ENCODE results near the gene CT45A9. TPM values are rescaled to one million over a fixed set of nuclear protein-coding genes. Genes with fewer than 3 reads are reported as not detected.

Gene CT45A9
- polyA plus RNA-seq, 1 donor from 2014 or later: not detected

Other genes with a start within 250 kb of the CT45A9 start
- gene CT45A1, start 158.2 kb downstream of the CT45A9 start, polyA plus RNA-seq: not detected
- gene CT45A3, start 103.6 kb downstream of the CT45A9 start, polyA plus RNA-seq: not detected
- gene CT45A5, start 86.3 kb downstream of the CT45A9 start, polyA plus RNA-seq: not detected
- not detected for gene CT45A6, start 69.0 kb downstream of the CT45A9 start, polyA plus RNA-seq
- not detected for gene CT45A2, start 51.8 kb downstream of the CT45A9 start, polyA plus RNA-seq
- not detected for gene CT45A7, start 34.5 kb downstream of the CT45A9 start, polyA plus RNA-seq
- gene CT45A8, start 17.3 kb downstream of the CT45A9 start, polyA plus RNA-seq: not detected
- gene CT45A10, start 21.6 kb upstream of the CT45A9 start, polyA plus RNA-seq: not detected
- gene SAGE1, start 21.9 kb upstream of the CT45A9 start, polyA plus RNA-seq: not detected
- gene MMGT1, start 102.2 kb upstream of the CT45A9 start, polyA plus RNA-seq: 6.1 TPM
- 9.4 TPM for gene SLC9A6, start 113.6 kb upstream of the CT45A9 start, polyA plus RNA-seq

Data from IgD-negative memory B cell (primary cell).